ENCODE measurements around the gene TPST2. TPM values are rescaled to one million over a fixed set of nuclear protein-coding genes. Genes with fewer than 3 reads are reported as not detected.

Gene TPST2
- total RNA-seq, 2 experiments from 2014 or later: 7.2 to 7.4 TPM

GRCh38 chr22:26570115-26570514 lies 19.8 kb downstream of the TPST2 start:
- ChIA-PET CTCF (no interaction called here), POLR2A (no interaction called here)
- Mint-ChIP-seq H3K9me3 (no peaks in the 10 kb centered on the region), H3K4me1 (ENCODE audit: low read depth) (peaks cover 51% of the 10 kb centered on the region), H3K36me3 (ENCODE audit: low read depth) (no peaks in the 10 kb centered on the region), H3K4me3 (no peak overlapping the region), H3K27ac (no peak overlapping the region), H3K27me3 (no peaks in the 10 kb centered on the region)
- Histone ChIP-seq H3K27ac (ENCODE audit: low read depth in 1 of 2, low read length in 2 of 2) (no peak overlapping the region), H3K9me3 (ENCODE audit: control insufficient read depth in 1 of 2, insufficient read depth in 1 of 2, low read length in 2 of 2) (no peaks in the 10 kb centered on the region), H3K27me3 (ENCODE audit: control insufficient read depth in 1 of 2, insufficient read depth in 2 of 2, low read length in 2 of 2) (no peaks in the 10 kb centered on the region), H3K4me3 (ENCODE audit: low read length) (no peak overlapping the region), H3K4me1 (ENCODE audit: insufficient read depth, low read length) (peaks cover 11% of the 10 kb centered on the region), H3K36me3 (ENCODE audit: insufficient read depth, low read length) (peaks cover 5% of the 10 kb centered on the region)
- TF ChIP-seq, protein P1, sequence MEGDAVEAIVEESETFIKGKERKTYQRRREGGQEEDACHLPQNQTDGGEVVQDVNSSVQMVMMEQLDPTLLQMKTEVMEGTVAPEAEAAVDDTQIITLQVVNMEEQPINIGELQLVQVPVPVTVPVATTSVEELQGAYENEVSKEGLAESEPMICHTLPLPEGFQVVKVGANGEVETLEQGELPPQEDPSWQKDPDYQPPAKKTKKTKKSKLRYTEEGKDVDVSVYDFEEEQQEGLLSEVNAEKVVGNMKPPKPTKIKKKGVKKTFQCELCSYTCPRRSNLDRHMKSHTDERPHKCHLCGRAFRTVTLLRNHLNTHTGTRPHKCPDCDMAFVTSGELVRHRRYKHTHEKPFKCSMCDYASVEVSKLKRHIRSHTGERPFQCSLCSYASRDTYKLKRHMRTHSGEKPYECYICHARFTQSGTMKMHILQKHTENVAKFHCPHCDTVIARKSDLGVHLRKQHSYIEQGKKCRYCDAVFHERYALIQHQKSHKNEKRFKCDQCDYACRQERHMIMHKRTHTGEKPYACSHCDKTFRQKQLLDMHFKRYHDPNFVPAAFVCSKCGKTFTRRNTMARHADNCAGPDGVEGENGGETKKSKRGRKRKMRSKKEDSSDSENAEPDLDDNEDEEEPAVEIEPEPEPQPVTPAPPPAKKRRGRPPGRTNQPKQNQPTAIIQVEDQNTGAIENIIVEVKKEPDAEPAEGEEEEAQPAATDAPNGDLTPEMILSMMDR (IDR thresholded peaks at IDR 0.05): no peak
- no peak for DNase-seq
- intact Hi-C loops (cut with DNase I, micrococcal nuclease): no loop called here
- no peak for ATAC-seq (ENCODE audit: poor library complexity)

DNA sequence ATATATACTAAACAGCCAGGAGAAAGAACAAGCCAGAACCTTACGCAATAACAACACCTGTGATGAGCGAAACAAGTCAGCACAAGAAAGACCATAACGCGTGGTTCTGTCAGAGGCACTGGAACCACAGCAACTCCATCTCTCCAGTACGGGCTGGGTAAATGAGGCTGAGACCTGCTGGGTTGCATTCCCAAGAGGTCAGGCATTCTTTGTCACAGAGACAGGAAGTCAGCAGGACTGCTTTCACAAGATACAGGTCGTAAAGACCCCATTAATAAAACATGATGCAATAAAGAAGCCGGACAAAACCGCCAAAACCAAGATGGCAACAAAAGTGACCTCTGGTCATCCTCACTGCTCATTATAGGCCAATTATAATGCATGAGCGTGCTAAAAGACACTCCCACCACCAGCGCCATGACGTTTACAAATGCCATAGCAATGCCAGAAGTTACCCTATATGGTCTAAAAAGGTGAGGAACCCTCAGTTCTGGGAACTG lies 21.7 kb downstream of the TPST2 start:
- Histone ChIP-seq H3K4me1 (ENCODE audit: insufficient read depth, low read length) (peaks cover 16% of the 10 kb centered on the region), H3K9me3 (ENCODE audit: control insufficient read depth in 1 of 2, insufficient read depth in 1 of 2, low read length in 2 of 2) (no peaks in the 10 kb centered on the region), H3K4me3 (ENCODE audit: low read length) (no peak overlapping the region), H3K27ac (ENCODE audit: low read depth in 1 of 2, low read length in 2 of 2) (no peak overlapping the region), H3K36me3 (ENCODE audit: insufficient read depth, low read length) (peaks cover 11% of the 10 kb centered on the region), H3K27me3 (ENCODE audit: control insufficient read depth in 1 of 2, insufficient read depth in 2 of 2, low read length in 2 of 2) (no peaks in the 10 kb centered on the region)
- Mint-ChIP-seq H3K36me3 (ENCODE audit: low read depth) (no peaks in the 10 kb centered on the region), H3K9me3 (no peaks in the 10 kb centered on the region), H3K27ac (peak overlapping the region; percentile 24), H3K27me3 (no peaks in the 10 kb centered on the region), H3K4me1 (ENCODE audit: low read depth) (peaks cover 40% of the 10 kb centered on the region), H3K4me3 (no peak overlapping the region)
- no peak for DNase-seq
- intact Hi-C loops (cut with DNase I, micrococcal nuclease): no loop called here
- no peak for ATAC-seq (ENCODE audit: poor library complexity)
- CTCF ChIA-PET: no interaction called here
- POLR2A ChIA-PET: no interaction called here
- TF ChIP-seq, protein P1 (IDR thresholded peaks at IDR 0.05): no peak

- H3K4me3 Mint-ChIP-seq: no peak overlapping the region
- H3K9me3 Mint-ChIP-seq: no peaks in the 10 kb centered on the region
- TF ChIP-seq, protein P1 (IDR thresholded peaks at IDR 0.05): no peak
- no peaks in the 10 kb centered on the region for H3K27me3 Mint-ChIP-seq
- POLR2A ChIA-PET: no interaction called here
- DNase-seq: no peak
- peaks cover 11% of the 10 kb centered on the region for H3K36me3 ChIP-seq (ENCODE audit: insufficient read depth, low read length)
- no peak overlapping the region for H3K27ac ChIP-seq (ENCODE audit: low read depth in 1 of 2, low read length in 2 of 2)
- no peaks in the 10 kb centered on the region for H3K9me3 ChIP-seq (ENCODE audit: control insufficient read depth in 1 of 2, insufficient read depth in 1 of 2, low read length in 2 of 2)
- no peak overlapping the region for H3K4me3 ChIP-seq (ENCODE audit: low read length)
- H3K27me3 ChIP-seq (ENCODE audit: control insufficient read depth in 1 of 2, insufficient read depth in 2 of 2, low read length in 2 of 2): no peaks in the 10 kb centered on the region
- intact Hi-C loops (cut with DNase I, micrococcal nuclease): no loop called here
- peaks cover 34% of the 10 kb centered on the region for H3K4me1 Mint-ChIP-seq (ENCODE audit: low read depth)
- H3K4me1 ChIP-seq (ENCODE audit: insufficient read depth, low read length): peaks cover 14% of the 10 kb centered on the region
- no peak for ATAC-seq (ENCODE audit: poor library complexity)
- no peak overlapping the region for H3K27ac Mint-ChIP-seq
- no peaks in the 10 kb centered on the region for H3K36me3 Mint-ChIP-seq (ENCODE audit: low read depth)
- CTCF ChIA-PET: no interaction called here
Observed at GRCh38 chr22:26567610-26568009, 22.3 kb downstream of the TPST2 start.
